SK-N-SH (cell line): ENCODE data around the gene SEC31B.

ENCODE experiments used
- CTCF ChIP-seq: fragments of 200-600 bp; sonication (generic); IDR thresholded peaks from 2 replicates; pipeline ENCODE4 v1.6.1; 2017; ENCODE audit warnings: antibody characterized with exemption, mild to moderate bottlenecking, moderate library complexity
- EP300 ChIP-seq, 2 experiments: IDR thresholded peaks; 2 replicates each; pipeline versions ENCODE4 v1.4.0 to v1.6.1; 2012; ENCODE audit warnings: borderline replicate concordance in 1 of 2, low read depth in 1 of 2, low read length in 1 of 2
- POLR2AphosphoS5 ChIP-seq: IDR thresholded peaks from 2 replicates; pipeline ENCODE4 v1.6.1; 2012; ENCODE audit warnings: low read depth, low read length
- SIN3A ChIP-seq: IDR thresholded peaks from 2 replicates; pipeline ENCODE4 v1.6.1; 2012; ENCODE audit warnings: low read depth, mild to moderate bottlenecking, low read length, moderate library complexity, borderline replicate concordance

GRCh38 chr10:100528921-100529474, 9.3 kb upstream of the SEC31B start:
- TF ChIP-seq POLR2AphosphoS5 (no peak), SIN3A (no peak), CTCF (no peak), EP300 (IDR thresholded peaks at IDR 0.05; ENCODE audit: borderline replicate concordance in 1 of 2, low read depth in 1 of 2, low read length in 1 of 2) (no peak)
